ENCODE measurements around the gene EPB41. TPM values are rescaled to one million over a fixed set of nuclear protein-coding genes. Genes with fewer than 3 reads are reported as not detected.

The EPB41 gene
- total RNA-seq, 1 donor from 2014 or later = 9.7 TPM

DNA sequence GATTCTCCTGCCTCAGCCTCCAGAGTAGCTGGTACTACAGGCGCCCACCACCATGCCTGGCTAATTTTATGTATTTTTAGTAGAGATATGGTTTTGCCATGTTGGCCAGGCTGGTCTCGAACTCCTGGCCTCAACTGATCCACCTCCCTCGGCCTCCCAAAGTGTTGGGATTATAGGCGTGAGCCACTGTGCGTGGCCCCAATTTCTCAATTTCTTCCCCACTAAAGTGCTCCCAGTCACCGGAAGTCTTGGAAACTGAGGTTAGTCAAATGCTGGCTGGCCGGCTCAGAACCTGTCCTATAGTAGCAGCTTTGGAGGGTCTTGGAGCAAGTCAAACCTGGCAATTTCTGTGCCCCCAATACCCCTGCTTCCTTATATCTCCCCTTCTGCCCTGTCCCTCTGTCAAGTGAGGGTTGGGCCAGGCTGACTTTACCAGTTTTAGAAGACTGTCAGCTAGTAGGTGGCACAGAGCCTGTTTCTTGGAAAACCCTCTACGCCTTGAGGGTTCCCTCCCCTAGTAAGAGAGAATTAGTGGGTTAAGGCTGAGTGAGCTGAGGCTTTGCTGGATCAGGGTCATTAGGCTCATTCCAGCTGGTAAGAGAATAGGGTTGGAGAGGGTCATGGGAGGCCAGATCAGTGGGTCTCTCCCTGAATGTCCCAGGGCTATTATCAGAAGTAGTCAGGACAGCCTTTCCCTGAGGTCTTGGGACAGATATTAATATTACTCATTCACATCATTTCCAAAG lies 8.3 kb upstream of the EPB41 start:
- no peak for DNase-seq (ENCODE audit: extremely low spot score, unreplicated experiment)
- H3K4me3 Mint-ChIP-seq (ENCODE audit: unreplicated experiment) = no peak overlapping the region
- H3K9me3 Mint-ChIP-seq (ENCODE audit: unreplicated experiment) = no peaks in the 10 kb centered on the region
- H3K36me3 Mint-ChIP-seq (ENCODE audit: unreplicated experiment) = no peaks in the 10 kb centered on the region
- TF ChIP-seq CTCF (IDR thresholded peaks at IDR 0.05) = no peak
- H3K27me3 Mint-ChIP-seq (ENCODE audit: unreplicated experiment) = no peaks in the 10 kb centered on the region
- H3K4me1 Mint-ChIP-seq (ENCODE audit: unreplicated experiment) = no peaks in the 10 kb centered on the region
- H3K27ac Mint-ChIP-seq (ENCODE audit: unreplicated experiment) = no peak overlapping the region

- no peak for TF ChIP-seq CTCF (IDR thresholded peaks at IDR 0.05)
- Mint-ChIP-seq H3K36me3 (ENCODE audit: unreplicated experiment) (no peaks in the 10 kb centered on the region), H3K9me3 (ENCODE audit: unreplicated experiment) (no peaks in the 10 kb centered on the region), H3K4me1 (ENCODE audit: unreplicated experiment) (peaks cover 5% of the 10 kb centered on the region), H3K27me3 (ENCODE audit: unreplicated experiment) (no peaks in the 10 kb centered on the region), H3K27ac (ENCODE audit: unreplicated experiment) (no peak overlapping the region), H3K4me3 (ENCODE audit: unreplicated experiment) (no peak overlapping the region)
- DNase-seq (ENCODE audit: extremely low spot score, unreplicated experiment) = no peak
Measured at GRCh38 chr1:28909198-28909597, 5.2 kb upstream of the EPB41 start.

- H3K4me3 Mint-ChIP-seq (ENCODE audit: unreplicated experiment) = no peak overlapping the region
- no peaks in the 10 kb centered on the region for H3K9me3 Mint-ChIP-seq (ENCODE audit: unreplicated experiment)
- peaks cover 10% of the 10 kb centered on the region for H3K4me1 Mint-ChIP-seq (ENCODE audit: unreplicated experiment)
- no peak for TF ChIP-seq CTCF (IDR thresholded peaks at IDR 0.05)
- no peak overlapping the region for H3K27ac Mint-ChIP-seq (ENCODE audit: unreplicated experiment)
- no peak for DNase-seq (ENCODE audit: extremely low spot score, unreplicated experiment)
- H3K36me3 Mint-ChIP-seq (ENCODE audit: unreplicated experiment) = no peaks in the 10 kb centered on the region
- no peaks in the 10 kb centered on the region for H3K27me3 Mint-ChIP-seq (ENCODE audit: unreplicated experiment)
Measured at GRCh38 chr1:28910379-28911115, 3.8 kb upstream of the EPB41 start.

DNA sequence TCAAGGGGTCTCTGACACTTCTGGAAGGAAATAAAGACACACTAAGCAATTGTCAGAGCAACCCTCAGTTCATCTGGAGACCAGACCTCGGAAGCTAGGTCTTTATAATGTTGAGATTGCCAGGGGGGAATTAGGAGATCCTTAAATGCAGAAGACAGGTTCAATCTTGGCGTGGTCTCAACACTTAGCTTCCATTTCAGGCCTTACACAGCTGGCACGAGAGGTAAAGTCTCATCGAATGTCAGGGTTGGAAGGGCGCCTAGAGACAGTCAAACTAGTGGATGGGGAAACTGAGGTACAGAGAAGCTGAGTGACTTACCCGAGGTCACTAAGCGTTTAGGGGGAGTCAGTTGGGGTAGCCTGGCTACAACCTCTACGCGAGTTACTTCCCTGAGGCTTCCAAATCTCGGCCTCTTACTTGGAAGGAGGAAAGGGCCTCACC lies 562 bp upstream of the EPB41 start:
- no peaks in the 10 kb centered on the region for H3K36me3 Mint-ChIP-seq (ENCODE audit: unreplicated experiment)
- DNase-seq (ENCODE audit: extremely low spot score, unreplicated experiment) = no peak
- peaks cover 14% of the 10 kb centered on the region for H3K4me1 Mint-ChIP-seq (ENCODE audit: unreplicated experiment)
- TF ChIP-seq CTCF (IDR thresholded peaks at IDR 0.05) = no peak
- H3K27ac Mint-ChIP-seq (ENCODE audit: unreplicated experiment) = peak overlapping the region; percentile 78
- peak overlapping the region; percentile 76 for H3K4me3 Mint-ChIP-seq (ENCODE audit: unreplicated experiment)
- H3K27me3 Mint-ChIP-seq (ENCODE audit: unreplicated experiment) = no peaks in the 10 kb centered on the region
- no peaks in the 10 kb centered on the region for H3K9me3 Mint-ChIP-seq (ENCODE audit: unreplicated experiment)

All from osteocyte (in vitro differentiated cells).